KOPT-K1 (cell line): ENCODE data around the gene KRT4.
"Not testable (repeated sequence)": the region's sequence is repeated elsewhere in the genome, so short reads cannot be mapped to it uniquely, and the experiment has no call there.

ENCODE experiments used
- H3K27ac ChIP-seq: fragments of 200-600 bp; sonication (generic); 2 replicates; pipeline ENCODE4 v1.5.1; 2016; ENCODE audit warnings: antibody characterized with exemption, mild to moderate bottlenecking, low read depth, low read length; ENCODE audit not compliant: poor library complexity, severe bottlenecking
- H3K36me3 ChIP-seq: fragments of 200-600 bp; sonication (generic); 2 replicates; pipeline ENCODE4 v1.5.1; 2017; ENCODE audit warnings: antibody characterized with exemption, mild to moderate bottlenecking, low read length, moderate library complexity; ENCODE audit not compliant: insufficient read depth
- H3K9me3 ChIP-seq: fragments of 200-600 bp; sonication (generic); 2 replicates; pipeline ENCODE4 v1.5.1; 2017; ENCODE audit warnings: antibody characterized with exemption, low read length, mild to moderate bottlenecking; ENCODE audit not compliant: insufficient read depth, poor library complexity, severe bottlenecking

The KRT4 gene

GRCh38 chr12:52769946-52770345 lies 44.0 kb downstream of the KRT4 start:
- Histone ChIP-seq H3K27ac (no peak overlapping the region), H3K9me3 (no peaks in the 10 kb centered on the region), H3K36me3 (no peaks in the 10 kb centered on the region)

- no peaks in the 10 kb centered on the region for H3K9me3 ChIP-seq
- H3K27ac ChIP-seq: no peak overlapping the region
- no peaks in the 10 kb centered on the region for H3K36me3 ChIP-seq
Observed at GRCh38 chr12:52769354-52769753, 44.6 kb downstream of the KRT4 start.

GRCh38 chr12:52768479-52769200 lies 45.3 kb downstream of the KRT4 start:
- H3K27ac ChIP-seq: no peak overlapping the region
- H3K36me3 ChIP-seq: no peaks in the 10 kb centered on the region
- no peaks in the 10 kb centered on the region for H3K9me3 ChIP-seq

GRCh38 chr12:52767427-52767826 lies 46.5 kb downstream of the KRT4 start:
- no peak overlapping the region for H3K27ac ChIP-seq
- H3K9me3 ChIP-seq: no peaks in the 10 kb centered on the region
- H3K36me3 ChIP-seq: no peaks in the 10 kb centered on the region

GRCh38 chr12:52767020-52767379 lies 46.9 kb downstream of the KRT4 start:
- Histone ChIP-seq H3K9me3 (peaks cover 2% of the 10 kb centered on the region), H3K36me3 (no peaks in the 10 kb centered on the region), H3K27ac (no peak overlapping the region)

- H3K27ac ChIP-seq: no peak overlapping the region
- H3K36me3 ChIP-seq: no peaks in the 10 kb centered on the region
- peaks cover 6% of the 10 kb centered on the region for H3K9me3 ChIP-seq
Observed at GRCh38 chr12:52766351-52767019, 47.4 kb downstream of the KRT4 start.

GRCh38 chr12:52765702-52766101 lies 48.2 kb downstream of the KRT4 start:
- peaks cover 14% of the 10 kb centered on the region for H3K9me3 ChIP-seq
- no peak overlapping the region for H3K27ac ChIP-seq

GRCh38 chr12:52763991-52764390 lies 49.9 kb downstream of the KRT4 start:
- no peaks in the 10 kb centered on the region for H3K36me3 ChIP-seq
- H3K27ac ChIP-seq: no peak overlapping the region
- peaks cover 22% of the 10 kb centered on the region for H3K9me3 ChIP-seq

More at GRCh38 chr12:52765702-52766101, 48.2 kb downstream of the KRT4 start:
- no peaks in the 10 kb centered on the region for H3K36me3 ChIP-seq

GRCh38 chr12:52763036-52763659 lies 50.8 kb downstream of the KRT4 start:
- no peak overlapping the region for H3K27ac ChIP-seq
- no peaks in the 10 kb centered on the region for H3K36me3 ChIP-seq
- peaks cover 22% of the 10 kb centered on the region for H3K9me3 ChIP-seq

- Histone ChIP-seq H3K36me3 (no peaks in the 10 kb centered on the region), H3K9me3 (peaks cover 22% of the 10 kb centered on the region), H3K27ac (no peak overlapping the region)
Observed at GRCh38 chr12:52761802-52762201, 52.1 kb downstream of the KRT4 start.

- H3K27ac ChIP-seq, H3K36me3 ChIP-seq: not testable (repeated sequence)
- H3K9me3 ChIP-seq: peaks cover 22% of the 10 kb centered on the region
Observed at GRCh38 chr12:52761218-52761617, 52.7 kb downstream of the KRT4 start.

GRCh38 chr12:52760623-52761022 lies 53.3 kb downstream of the KRT4 start:
- no peak overlapping the region for H3K27ac ChIP-seq
- peaks cover 22% of the 10 kb centered on the region for H3K9me3 ChIP-seq
- H3K36me3 ChIP-seq: no peaks in the 10 kb centered on the region

- Histone ChIP-seq H3K27ac (no peak overlapping the region), H3K36me3 (no peaks in the 10 kb centered on the region), H3K9me3 (peaks cover 22% of the 10 kb centered on the region)
Observed at GRCh38 chr12:52759695-52760094, 54.2 kb downstream of the KRT4 start.

- Histone ChIP-seq H3K9me3 (peaks cover 22% of the 10 kb centered on the region), H3K36me3 (no peaks in the 10 kb centered on the region), H3K27ac (no peak overlapping the region)
Observed at GRCh38 chr12:52759218-52759617, 54.7 kb downstream of the KRT4 start.

- Histone ChIP-seq H3K27ac (no peak overlapping the region), H3K36me3 (no peaks in the 10 kb centered on the region), H3K9me3 (peaks cover 22% of the 10 kb centered on the region)
Observed at GRCh38 chr12:52757449-52758176, 56.3 kb downstream of the KRT4 start.
